Spleen (tissue), 11 donors: ENCODE measurements around the gene ASTN1. TPM values are rescaled to one million over a fixed set of nuclear protein-coding genes. Genes with fewer than 3 reads are reported as not detected.

Source experiments
- DNase-seq: peaks from one replicate; pipeline ENCODE4 v3.0.0-alpha.2; 2020
- H3K27ac ChIP-seq, 8 donors: fragments of 200-600 bp; sonication (generic) in 7 of 8; 1 replicate in 4 of 8; 2 replicates in 4 of 8; pipeline versions ENCODE4 v1.5.0 to v1.8.0; 2016 to 2021; ENCODE audit warnings: inconsistent platforms in 4 of 8, mild to moderate bottlenecking in 4 of 8, moderate library complexity in 1 of 8
- H3K27me3 ChIP-seq, 7 donors: fragments of 200-600 bp; sonication (generic) in 6 of 7; replicated peaks in 1 of 7; 1 replicate in 4 of 7; 2 replicates in 3 of 7; pipeline versions ENCODE4 v1.5.0 to v1.8.0; 2016 to 2021; ENCODE audit warnings: inconsistent platforms in 3 of 7, mild to moderate bottlenecking in 1 of 7
- H3K36me3 ChIP-seq, 6 donors: fragments of 200-600 bp; sonication (generic) in 5 of 6; 1 replicate in 4 of 6; 2 replicates in 2 of 6; pipeline versions ENCODE4 v1.5.0 to v1.8.0; 2016 to 2021; ENCODE audit warnings: inconsistent platforms in 2 of 6
- H3K4me1 ChIP-seq, 6 donors: fragments of 200-600 bp; sonication (generic) in 5 of 6; 1 replicate in 3 of 6; 2 replicates in 3 of 6; pipeline versions ENCODE4 v1.5.0 to v1.8.0; 2016 to 2021; ENCODE audit warnings: inconsistent platforms in 3 of 6
- H3K4me3 ChIP-seq, 8 donors: fragments of 200-600 bp; sonication (generic) in 7 of 8; 1 replicate in 4 of 8; 2 replicates in 4 of 8; pipeline versions ENCODE4 v1.5.0 to v1.8.0; 2016 to 2021; ENCODE audit warnings: inconsistent platforms in 4 of 8, mild to moderate bottlenecking in 4 of 8, moderate library complexity in 2 of 8
- H3K9me3 ChIP-seq, 8 donors: fragments of 200-600 bp; sonication (generic) in 7 of 8; 1 replicate in 4 of 8; 2 replicates in 4 of 8; pipeline versions ENCODE4 v1.5.0 to v1.8.0; 2016 to 2021; ENCODE audit warnings: inconsistent platforms in 4 of 8
- POLR2A ChIP-seq, 3 donors: fragments of 450-650 bp; IDR thresholded peaks; one replicate each; pipeline ENCODE4 v1.5.1; 2017; ENCODE audit warnings: antibody characterized with exemption in 3 of 3, mild to moderate bottlenecking in 1 of 3
- POLR2AphosphoS5 ChIP-seq, 3 donors: sonication (generic); formaldehyde crosslinking; IDR thresholded peaks; one replicate each; pipeline ENCODE4 v1.5.1; 2017; ENCODE audit warnings: antibody characterized with exemption in 3 of 3
- WGBS, 5 donors: extraction: QIAGEN DNeasy Blood & Tissue Kit in 3 of 5; methylation state at CpG; one replicate each; pipeline versions ENCODE4 v1.1.5 to v1.1.7; 2013 to 2018; 5-methylcytosine and 5-hydroxymethylcytosine counted together
- intact Hi-C: fragments of 100-400 bp; cut with DNase I; formaldehyde crosslinking; loops from one replicate; pipeline ENCODE4 v1.15.0; 2023; ENCODE audit warnings: low total_unique reads
- polyA plus RNA-seq, 3 donors: library from polyadenylated mRNA; stranded (reverse); fragments of 200-250 nt; gene quantifications; one replicate each; pipeline ENCODE4 v1.2.1, GENCODE V29; 2013
- total RNA-seq, 7 donors: library from RNA; depleted of rRNA in 3 of 7; stranded (reverse); fragments of >200 nt in 3 of 7; fragmentation: NEBNext Ultra II Directional in 4 of 7; extraction: Animal tissue kit (Norgen Biotek cat#: 25700) in 4 of 7; gene quantifications; one replicate each; pipeline versions ENCODE4 v1.1.0 to v1.2.1, GENCODE V29; 2016 to 2021
- TF ChIP-seq, protein P1 (sequence below), 11 experiments: fragments of 200-600 bp in 7 of 11; fragments of 450-650 bp in 4 of 11; sonication (generic) in 4 of 11; IDR thresholded peaks in 8 of 11; conservative IDR thresholded peaks in 3 of 11; 1 replicate in 7 of 11; 2 replicates in 4 of 11; pipeline versions ENCODE4 v1.4.0 to v1.8.0; 2016 to 2021; ENCODE audit warnings: antibody characterized with exemption in 11 of 11, inconsistent platforms in 4 of 11, mild to moderate bottlenecking in 1 of 11
- donor health status: healthy with polysubstance abuse.
- donor health status: DM: no; HTN: no; CAD: no; lungs with moderate emphysema.
- donor health status: DM: no; HTN: no; CAD: no.
- donor health status: Bipolar disorder and iron deficiency.
- donor health status: healthy.
- donor health status: DM: no; HTN: no; CAD: no.
- donor health status: DM: yes; HTN: yes; CAD: no.

ASTN1 gene
- total and polyA plus RNA-seq, 10 donors = 0.56 to 7.5 (median 4.2) TPM

DNA sequence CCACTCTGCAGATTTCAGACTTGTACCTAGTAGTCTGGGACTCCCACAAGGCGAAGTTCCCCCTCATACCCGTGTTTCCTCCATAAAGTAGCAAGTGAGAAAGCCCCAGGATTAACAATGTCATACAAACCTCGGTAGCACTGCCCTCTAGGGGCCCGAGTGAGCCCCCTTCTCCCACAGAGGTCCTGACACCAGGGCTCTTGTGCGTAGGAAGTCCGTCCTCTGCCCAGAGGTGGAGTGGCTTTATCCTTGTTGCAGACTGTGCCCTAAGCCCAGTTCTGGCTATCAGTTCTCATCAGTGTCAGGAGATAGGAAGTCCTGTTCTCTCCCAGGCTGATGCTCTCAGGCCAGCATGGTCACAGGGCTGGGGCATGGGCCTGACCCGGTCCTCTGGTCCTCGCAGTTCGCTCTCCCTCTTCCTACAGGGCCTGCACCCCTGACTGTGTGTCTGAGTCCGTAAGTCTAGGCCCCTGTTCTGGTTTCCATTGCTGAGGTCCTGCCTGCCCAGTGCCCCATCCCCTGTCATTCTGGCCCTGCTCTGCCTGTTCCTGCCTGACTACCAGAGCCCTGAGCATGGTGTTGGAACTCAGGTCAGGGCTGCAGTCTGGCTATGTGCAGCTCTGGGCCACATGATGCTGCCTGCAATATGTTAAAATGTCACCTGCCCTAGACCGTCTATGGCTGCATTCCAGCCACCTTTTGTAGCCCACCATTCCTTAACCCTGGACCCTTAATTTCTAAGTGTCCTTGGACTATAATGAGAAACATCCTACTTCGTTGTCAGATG lies 285.6 kb downstream of the ASTN1 start:
- WGBS, 5 donors = 67 to 74% (median 73%) methylated on average over 12 of the region's 12 CpGs
- intact Hi-C loops = no loop called here
- Histone ChIP-seq H3K27me3 (no peaks in the 10 kb centered on the region), H3K4me3 (no peak overlapping the region), H3K36me3 (no peaks in the 10 kb centered on the region), H3K27ac (no peak overlapping the region), H3K4me1 (no peaks in the 10 kb centered on the region), H3K9me3 (no peaks in the 10 kb centered on the region)
- DNase-seq = no peak
- TF ChIP-seq POLR2A (IDR thresholded peaks at IDR 0.05) = no peak
- TF ChIP-seq POLR2AphosphoS5 (IDR thresholded peaks at IDR 0.05) = no peak
- TF ChIP-seq, protein P1, sequence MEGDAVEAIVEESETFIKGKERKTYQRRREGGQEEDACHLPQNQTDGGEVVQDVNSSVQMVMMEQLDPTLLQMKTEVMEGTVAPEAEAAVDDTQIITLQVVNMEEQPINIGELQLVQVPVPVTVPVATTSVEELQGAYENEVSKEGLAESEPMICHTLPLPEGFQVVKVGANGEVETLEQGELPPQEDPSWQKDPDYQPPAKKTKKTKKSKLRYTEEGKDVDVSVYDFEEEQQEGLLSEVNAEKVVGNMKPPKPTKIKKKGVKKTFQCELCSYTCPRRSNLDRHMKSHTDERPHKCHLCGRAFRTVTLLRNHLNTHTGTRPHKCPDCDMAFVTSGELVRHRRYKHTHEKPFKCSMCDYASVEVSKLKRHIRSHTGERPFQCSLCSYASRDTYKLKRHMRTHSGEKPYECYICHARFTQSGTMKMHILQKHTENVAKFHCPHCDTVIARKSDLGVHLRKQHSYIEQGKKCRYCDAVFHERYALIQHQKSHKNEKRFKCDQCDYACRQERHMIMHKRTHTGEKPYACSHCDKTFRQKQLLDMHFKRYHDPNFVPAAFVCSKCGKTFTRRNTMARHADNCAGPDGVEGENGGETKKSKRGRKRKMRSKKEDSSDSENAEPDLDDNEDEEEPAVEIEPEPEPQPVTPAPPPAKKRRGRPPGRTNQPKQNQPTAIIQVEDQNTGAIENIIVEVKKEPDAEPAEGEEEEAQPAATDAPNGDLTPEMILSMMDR (IDR thresholded peaks at IDR 0.05 in 8 of 11, conservative IDR thresholded peaks at IDR 0.05 in 3 of 11) = no peak

DNA sequence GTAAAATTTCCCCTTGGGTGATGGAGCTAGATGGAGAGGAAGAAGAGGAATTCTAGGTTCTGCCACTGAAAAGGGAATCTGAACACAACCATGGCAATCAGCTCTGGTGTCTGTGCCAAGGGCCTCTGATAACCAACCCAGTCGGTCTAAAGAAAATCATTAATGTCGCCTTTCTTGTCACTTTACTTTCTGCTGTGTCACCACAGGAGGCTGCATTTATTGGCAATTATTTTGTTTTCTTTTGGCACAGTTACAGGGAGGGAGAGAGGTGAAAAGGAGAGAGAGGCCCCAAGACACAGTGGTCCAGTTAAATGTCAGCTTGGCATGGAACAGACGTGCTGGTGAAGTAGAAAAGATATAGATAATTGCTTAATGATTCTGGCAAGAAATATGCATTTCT lies 287.0 kb downstream of the ASTN1 start:
- WGBS, 5 donors = 85 to 91% (median 86%) methylated on average over 3 of the region's 3 CpGs
- no peak for DNase-seq
- Histone ChIP-seq H3K27me3 (no peaks in the 10 kb centered on the region), H3K36me3 (no peaks in the 10 kb centered on the region), H3K4me1 (no peaks in the 10 kb centered on the region), H3K27ac (no peak overlapping the region), H3K9me3 (no peaks in the 10 kb centered on the region), H3K4me3 (no peak overlapping the region)
- TF ChIP-seq POLR2AphosphoS5 (IDR thresholded peaks at IDR 0.05) = no peak
- intact Hi-C loops = no loop called here

DNA sequence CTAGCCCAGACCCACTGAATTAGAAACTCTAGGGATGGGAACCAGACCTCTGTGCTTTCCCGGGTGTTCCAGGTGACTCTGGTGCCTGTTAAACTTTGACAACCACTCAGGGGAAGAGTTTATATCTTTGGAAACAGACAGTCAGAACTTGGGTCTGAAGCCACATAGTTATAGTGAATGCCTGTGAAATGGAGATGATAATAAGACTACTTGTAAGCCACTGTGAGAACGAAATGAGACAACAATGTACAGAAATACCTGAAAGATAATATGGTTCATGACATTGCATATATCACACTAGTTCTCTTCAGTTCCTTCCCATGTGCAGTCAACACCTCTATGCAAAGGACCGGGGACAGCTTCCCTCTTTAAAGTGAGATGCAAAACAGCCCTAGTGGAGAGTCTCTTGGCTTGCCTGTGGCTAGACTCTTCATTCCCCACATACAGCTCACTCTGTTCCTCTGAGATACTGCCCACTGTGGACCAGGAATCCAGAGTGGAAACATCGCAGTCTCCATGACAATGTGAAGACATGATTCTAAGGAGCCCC lies 287.5 kb downstream of the ASTN1 start:
- intact Hi-C loops = no loop called here
- H3K4me1 ChIP-seq = no peaks in the 10 kb centered on the region
- H3K27me3 ChIP-seq = no peaks in the 10 kb centered on the region

DNA sequence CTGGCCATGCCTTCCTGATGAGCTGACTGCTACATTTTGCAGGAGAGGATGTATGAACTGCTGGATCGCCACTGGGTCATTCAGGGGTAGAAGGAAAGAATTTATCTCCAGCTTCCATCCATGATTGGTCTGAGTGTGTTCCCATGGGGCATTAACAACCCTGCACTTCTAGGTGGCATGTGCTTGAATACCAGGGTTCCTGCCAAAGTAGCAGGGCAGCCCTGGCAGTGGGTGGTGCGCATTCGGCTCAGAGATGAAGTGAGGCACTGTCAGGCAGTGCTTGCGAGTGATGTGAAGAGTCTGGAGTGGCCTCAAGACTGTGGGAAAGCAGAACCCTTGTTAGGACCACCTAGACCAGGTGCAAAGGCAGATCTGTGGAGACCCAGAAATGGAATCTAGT lies 294.9 kb downstream of the ASTN1 start:
- H3K4me3 ChIP-seq = no peak overlapping the region
- H3K36me3 ChIP-seq = no peaks in the 10 kb centered on the region
- no peaks in the 10 kb centered on the region for H3K4me1 ChIP-seq
- H3K27ac ChIP-seq = no peak overlapping the region
- no peak for DNase-seq
- no peaks in the 10 kb centered on the region for H3K9me3 ChIP-seq
- WGBS, 5 donors = 85 to 97% (median 93%) methylated on average over 4 of the region's 4 CpGs
- H3K27me3 ChIP-seq = no peaks in the 10 kb centered on the region
- no peak for TF ChIP-seq POLR2AphosphoS5 (IDR thresholded peaks at IDR 0.05)
- no peak for TF ChIP-seq POLR2A (IDR thresholded peaks at IDR 0.05)
- TF ChIP-seq, protein P1 (IDR thresholded peaks at IDR 0.05 in 8 of 11, conservative IDR thresholded peaks at IDR 0.05 in 3 of 11) = no peak
- intact Hi-C loops = no loop called here

More for the DNA sequence above, 287.5 kb downstream of the ASTN1 start:
- no peak for DNase-seq
- 79 to 86% (median 80%) methylated on average over 4 of the region's 4 CpGs for WGBS, 5 donors
- no peaks in the 10 kb centered on the region for H3K9me3 ChIP-seq
- H3K36me3 ChIP-seq = no peaks in the 10 kb centered on the region
- H3K27ac ChIP-seq = no peak overlapping the region
- no peak for TF ChIP-seq POLR2A (IDR thresholded peaks at IDR 0.05)
- TF ChIP-seq, protein P1 (IDR thresholded peaks at IDR 0.05 in 8 of 11, conservative IDR thresholded peaks at IDR 0.05 in 3 of 11) = no peak
- no peak for TF ChIP-seq POLR2AphosphoS5 (IDR thresholded peaks at IDR 0.05)
- no peak overlapping the region for H3K4me3 ChIP-seq
